ENCODE data around the gene HSD11B1L.

GRCh38 chr19:5719274-5719960 is 38.6 kb downstream of the HSD11B1L start:
- TF ChIP-seq, protein P1, sequence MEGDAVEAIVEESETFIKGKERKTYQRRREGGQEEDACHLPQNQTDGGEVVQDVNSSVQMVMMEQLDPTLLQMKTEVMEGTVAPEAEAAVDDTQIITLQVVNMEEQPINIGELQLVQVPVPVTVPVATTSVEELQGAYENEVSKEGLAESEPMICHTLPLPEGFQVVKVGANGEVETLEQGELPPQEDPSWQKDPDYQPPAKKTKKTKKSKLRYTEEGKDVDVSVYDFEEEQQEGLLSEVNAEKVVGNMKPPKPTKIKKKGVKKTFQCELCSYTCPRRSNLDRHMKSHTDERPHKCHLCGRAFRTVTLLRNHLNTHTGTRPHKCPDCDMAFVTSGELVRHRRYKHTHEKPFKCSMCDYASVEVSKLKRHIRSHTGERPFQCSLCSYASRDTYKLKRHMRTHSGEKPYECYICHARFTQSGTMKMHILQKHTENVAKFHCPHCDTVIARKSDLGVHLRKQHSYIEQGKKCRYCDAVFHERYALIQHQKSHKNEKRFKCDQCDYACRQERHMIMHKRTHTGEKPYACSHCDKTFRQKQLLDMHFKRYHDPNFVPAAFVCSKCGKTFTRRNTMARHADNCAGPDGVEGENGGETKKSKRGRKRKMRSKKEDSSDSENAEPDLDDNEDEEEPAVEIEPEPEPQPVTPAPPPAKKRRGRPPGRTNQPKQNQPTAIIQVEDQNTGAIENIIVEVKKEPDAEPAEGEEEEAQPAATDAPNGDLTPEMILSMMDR (IDR thresholded peaks at IDR 0.05), result no peak
- no peak for TF ChIP-seq POLR2A (IDR thresholded peaks at IDR 0.05)

All from esophagus squamous epithelium (tissue), 4 donors.